ENCODE results near the gene RGS7BP. TPM values are rescaled to one million over a fixed set of nuclear protein-coding genes. Genes with fewer than 3 reads are reported as not detected.
A peak's percentile ranks its signal among the peaks of the same experiment; 100 is the strongest.

The RGS7BP gene
- total and polyA plus RNA-seq, 10 of the 15 experiments (the other 5 are each of a cell fraction or from before 2014, with no cell fraction given) = not detected

DNA sequence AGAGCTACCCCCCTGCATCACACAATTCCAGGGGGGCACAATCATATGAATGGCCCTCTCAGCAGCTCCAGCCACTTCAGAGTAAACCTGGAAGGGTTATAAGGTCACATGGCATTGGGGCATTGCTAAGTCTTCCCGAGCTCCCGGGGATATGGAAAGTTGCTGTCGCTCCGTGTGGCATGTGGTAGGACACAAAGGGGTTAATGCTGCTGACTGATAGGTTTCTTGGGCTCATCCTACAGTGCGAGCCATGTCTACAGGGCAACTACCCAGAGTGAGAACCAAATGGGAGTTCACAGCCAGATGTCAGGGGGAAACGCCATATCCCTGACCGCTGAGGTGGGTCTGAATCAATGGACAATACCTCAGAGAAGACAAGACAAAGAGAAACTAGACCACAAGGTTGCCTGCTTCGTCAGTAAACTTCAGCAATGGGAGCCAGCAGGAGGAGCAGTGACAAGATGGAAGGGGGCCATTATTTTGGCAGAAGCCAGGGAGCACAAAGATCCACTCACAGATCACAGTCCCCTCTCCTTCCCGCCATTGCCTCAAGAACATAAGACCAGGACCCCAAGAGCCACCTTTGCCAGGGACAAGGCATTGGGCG, 132.1 kb downstream of the RGS7BP start:
- H3K27ac ChIP-seq (ENCODE audit: control insufficient read depth, insufficient read depth) = no peak overlapping the region
- RAD21 ChIA-PET (ENCODE audit: unreplicated experiment) = interaction anchor here (0.7 to 4.2 kb wide), 3 partner anchors 14 to 845 kb away, joined by 3 to 27 read pairs (median 13); partner anchors contain the start of gene ADAMTS6
- intact Hi-C loops (cut with micrococcal nuclease; ENCODE audit: unreplicated experiment) (no loop called here), in situ Hi-C loops (cut with MboI) (loop anchor here (10.0 kb wide), 1 partner anchor 847 kb away; the partner anchor contains the start of gene ADAMTS6)
- SMC1A ChIA-PET (ENCODE audit: uncharacterized antibody, unreplicated experiment) = interaction anchor here (0.7 to 9.0 kb wide), 6 partner anchors 13 to 465 kb away, joined by 3 to 91 read pairs (median 5); no protein-coding TSS in a partner anchor
- no peak overlapping the region for H2AFZ ChIP-seq (ENCODE audit: control insufficient read depth, low read depth, low read length)
- CTCF ChIA-PET = interaction anchor here (1.3 to 9.6 kb wide), 3 partner anchors 21 to 845 kb away, joined by 4 to 161 read pairs (median 10); no protein-coding TSS in a partner anchor
- H3K9ac ChIP-seq (ENCODE audit: control insufficient read depth, insufficient read depth, low read length) = no peak overlapping the region
- H3K79me2 ChIP-seq (ENCODE audit: control insufficient read depth, insufficient read depth, low read length) = no peaks in the 10 kb centered on the region
- TF ChIP-seq SP1 (IDR thresholded peaks at IDR 0.05; ENCODE audit: low read depth, low read length) (no peak), SMC3 (IDR thresholded peaks at IDR 0.05; ENCODE audit: borderline replicate concordance, low read length) (peak; percentile 28; the same call in 1 of the 2 replicates), NR2C1 (IDR thresholded peaks at IDR 0.05) (no peak), RAD21 (IDR thresholded peaks at IDR 0.05; ENCODE audit: insufficient read depth, low read depth, low read length) (peak; percentile 21; the same call in 1 of the 2 replicates), SMARCA5 (IDR thresholded peaks at IDR 0.05) (no peak), BMI1 (IDR thresholded peaks at IDR 0.05; ENCODE audit: borderline replicate concordance) (no peak), YY1 (IDR thresholded peaks at IDR 0.05; ENCODE audit: low read depth, low read length) (peak; percentile 73), BRCA1 (IDR thresholded peaks at IDR 0.05; ENCODE audit: low read depth, low read length) (no peak), SPI1 (IDR thresholded peaks at IDR 0.05; ENCODE audit: borderline replicate concordance, insufficient read depth, low read depth, low read length) (no peak), MLLT1 (IDR thresholded peaks at IDR 0.05) (no peak), CHD2 (IDR thresholded peaks at IDR 0.05; ENCODE audit: borderline replicate concordance, low read depth, low read length) (no peak), IKZF2 (IDR thresholded peaks at IDR 0.05) (no peak), TAF1 (IDR thresholded peaks at IDR 0.05; ENCODE audit: borderline replicate concordance, low read depth, low read length) (no peak)
- TF ChIP-seq, protein P1, sequence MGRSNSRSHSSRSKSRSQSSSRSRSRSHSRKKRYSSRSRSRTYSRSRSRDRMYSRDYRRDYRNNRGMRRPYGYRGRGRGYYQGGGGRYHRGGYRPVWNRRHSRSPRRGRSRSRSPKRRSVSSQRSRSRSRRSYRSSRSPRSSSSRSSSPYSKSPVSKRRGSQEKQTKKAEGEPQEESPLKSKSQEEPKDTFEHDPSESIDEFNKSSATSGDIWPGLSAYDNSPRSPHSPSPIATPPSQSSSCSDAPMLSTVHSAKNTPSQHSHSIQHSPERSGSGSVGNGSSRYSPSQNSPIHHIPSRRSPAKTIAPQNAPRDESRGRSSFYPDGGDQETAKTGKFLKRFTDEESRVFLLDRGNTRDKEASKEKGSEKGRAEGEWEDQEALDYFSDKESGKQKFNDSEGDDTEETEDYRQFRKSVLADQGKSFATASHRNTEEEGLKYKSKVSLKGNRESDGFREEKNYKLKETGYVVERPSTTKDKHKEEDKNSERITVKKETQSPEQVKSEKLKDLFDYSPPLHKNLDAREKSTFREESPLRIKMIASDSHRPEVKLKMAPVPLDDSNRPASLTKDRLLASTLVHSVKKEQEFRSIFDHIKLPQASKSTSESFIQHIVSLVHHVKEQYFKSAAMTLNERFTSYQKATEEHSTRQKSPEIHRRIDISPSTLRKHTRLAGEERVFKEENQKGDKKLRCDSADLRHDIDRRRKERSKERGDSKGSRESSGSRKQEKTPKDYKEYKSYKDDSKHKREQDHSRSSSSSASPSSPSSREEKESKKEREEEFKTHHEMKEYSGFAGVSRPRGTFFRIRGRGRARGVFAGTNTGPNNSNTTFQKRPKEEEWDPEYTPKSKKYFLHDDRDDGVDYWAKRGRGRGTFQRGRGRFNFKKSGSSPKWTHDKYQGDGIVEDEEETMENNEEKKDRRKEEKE (IDR thresholded peaks at IDR 0.05) = no peak
- TF ChIP-seq, protein P2, sequence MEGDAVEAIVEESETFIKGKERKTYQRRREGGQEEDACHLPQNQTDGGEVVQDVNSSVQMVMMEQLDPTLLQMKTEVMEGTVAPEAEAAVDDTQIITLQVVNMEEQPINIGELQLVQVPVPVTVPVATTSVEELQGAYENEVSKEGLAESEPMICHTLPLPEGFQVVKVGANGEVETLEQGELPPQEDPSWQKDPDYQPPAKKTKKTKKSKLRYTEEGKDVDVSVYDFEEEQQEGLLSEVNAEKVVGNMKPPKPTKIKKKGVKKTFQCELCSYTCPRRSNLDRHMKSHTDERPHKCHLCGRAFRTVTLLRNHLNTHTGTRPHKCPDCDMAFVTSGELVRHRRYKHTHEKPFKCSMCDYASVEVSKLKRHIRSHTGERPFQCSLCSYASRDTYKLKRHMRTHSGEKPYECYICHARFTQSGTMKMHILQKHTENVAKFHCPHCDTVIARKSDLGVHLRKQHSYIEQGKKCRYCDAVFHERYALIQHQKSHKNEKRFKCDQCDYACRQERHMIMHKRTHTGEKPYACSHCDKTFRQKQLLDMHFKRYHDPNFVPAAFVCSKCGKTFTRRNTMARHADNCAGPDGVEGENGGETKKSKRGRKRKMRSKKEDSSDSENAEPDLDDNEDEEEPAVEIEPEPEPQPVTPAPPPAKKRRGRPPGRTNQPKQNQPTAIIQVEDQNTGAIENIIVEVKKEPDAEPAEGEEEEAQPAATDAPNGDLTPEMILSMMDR (IDR thresholded peaks at IDR 0.05 in 2 of 3, conservative IDR thresholded peaks at IDR 0.05 in 1 of 3; ENCODE audit: control insufficient read depth in 2 of 3, extremely low read depth in 1 of 3, insufficient read depth in 1 of 3, low read depth in 3 of 3, low read length in 3 of 3) = peak in 1 of 3 experiments; percentile 21; a peak in 1 of 6 replicates
- H3K4me2 ChIP-seq (ENCODE audit: control insufficient read depth, insufficient read depth) = 0 out of 2 replicates have a peak overlapping the region, but pooled peaks have one; percentile 3
- DNase-seq (ENCODE audit: low read depth, low spot score) = no peak
- no peak for FAIRE-seq
- no TSS peak for BruUV-seq (replicated peaks)
- H4K20me1 ChIP-seq (ENCODE audit: control insufficient read depth, insufficient read depth) = no peaks in the 10 kb centered on the region
- POLR2A ChIA-PET = interaction anchor here (0.6 kb wide), 1 partner anchor 804 kb away, joined by 4 read pairs; no protein-coding TSS in a partner anchor
- peak; percentile 36 for ATAC-seq
- H3K9me3 ChIP-seq (replicated peaks; ENCODE audit: control insufficient read depth, insufficient read depth, low read length) = no peaks in the 10 kb centered on the region
- 64% methylated on average over 10 of the region's 10 CpGs for WGBS (ENCODE audit: insufficient coverage, insufficient replicate concordance, low lambda C conversion rate, missing lambda C conversion rate)
- 0 out of 2 replicates have a peak, but pooled peaks cover 5% of the 10 kb centered on the region for H3K4me1 ChIP-seq (ENCODE audit: control insufficient read depth, insufficient read depth, low read length)
- H3K36me3 ChIP-seq (ENCODE audit: control insufficient read depth in 2 of 2, insufficient read depth in 2 of 2, low read length in 1 of 2) = no peaks in the 10 kb centered on the region
- no peak overlapping the region for H3K4me3 ChIP-seq
- H3K27me3 ChIP-seq (replicated peaks in 1 of 2; ENCODE audit: control insufficient read depth in 2 of 2, insufficient read depth in 2 of 2, low read length in 1 of 2) = no peaks in the 10 kb centered on the region; a peak in 1 of 4 replicates
